Astrocyte of the cerebellum (primary cell): ENCODE results near the gene PAEP.
"Not testable (repeated sequence)": the region's sequence is repeated elsewhere in the genome, so short reads cannot be mapped to it uniquely, and the experiment has no call there.

Experiments
- DNase-seq: peaks from one replicate; pipeline ENCODE4 v3.0.0-alpha.2; 2011; ENCODE audit warnings: low read depth
- H3K4me3 ChIP-seq: 2 replicates; pipeline ENCODE4 v1.5.1; 2011; ENCODE audit warnings: mild to moderate bottlenecking, low read depth, low read length, moderate library complexity
- CTCF ChIP-seq: IDR thresholded peaks from 2 replicates; pipeline ENCODE4 v1.5.1; 2012; ENCODE audit warnings: low read length, low read depth, moderate library complexity, mild to moderate bottlenecking; ENCODE audit errors: missing control alignments
- in situ Hi-C: cut with HindIII; loops from 2 replicates; pipeline ENCODE4 v1.10.0; 2017; ENCODE audit warnings: low sequenced_read_pairs

PAEP gene

DNA sequence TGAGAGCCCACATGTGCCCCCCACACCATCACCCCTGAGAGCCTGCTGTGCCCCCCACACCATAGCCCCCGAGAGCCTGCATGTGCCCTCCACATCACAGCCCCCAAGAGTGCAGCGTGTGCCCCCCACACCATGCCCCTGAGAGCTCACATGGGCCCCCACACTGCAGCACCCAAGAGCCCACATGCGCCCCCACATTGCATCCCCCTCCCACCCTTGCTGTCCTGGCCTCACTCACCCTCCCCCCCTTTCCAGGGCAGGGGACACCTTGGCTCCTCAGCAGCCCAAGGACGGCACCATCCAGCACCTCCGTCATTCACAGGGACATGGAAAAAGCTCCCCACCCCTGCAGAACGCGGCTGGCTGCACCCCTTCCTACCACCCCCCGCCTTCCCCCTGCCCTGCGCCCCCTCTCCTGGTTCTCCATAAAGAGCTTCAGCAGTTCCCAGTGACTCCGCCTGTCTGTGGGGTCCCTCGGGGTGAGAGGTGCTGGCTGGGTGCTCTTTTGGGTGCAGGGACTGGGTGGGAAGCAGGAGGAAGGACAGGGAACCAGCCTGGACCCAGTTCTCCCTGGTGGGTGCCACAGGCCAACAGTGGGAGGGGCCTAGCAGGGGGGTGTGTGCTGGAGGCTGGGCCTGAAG is 35.3 kb upstream of the PAEP start:
- in situ Hi-C loops = no loop called here
- H3K4me3 ChIP-seq = no peak overlapping the region
- TF ChIP-seq CTCF = no peak
- DNase-seq = no peak

GRCh38 chr9:135526730-135527571 is 34.6 kb upstream of the PAEP start:
- no peak overlapping the region for H3K4me3 ChIP-seq
- no peak for TF ChIP-seq CTCF
- in situ Hi-C loops = no loop called here
- no peak for DNase-seq

DNA sequence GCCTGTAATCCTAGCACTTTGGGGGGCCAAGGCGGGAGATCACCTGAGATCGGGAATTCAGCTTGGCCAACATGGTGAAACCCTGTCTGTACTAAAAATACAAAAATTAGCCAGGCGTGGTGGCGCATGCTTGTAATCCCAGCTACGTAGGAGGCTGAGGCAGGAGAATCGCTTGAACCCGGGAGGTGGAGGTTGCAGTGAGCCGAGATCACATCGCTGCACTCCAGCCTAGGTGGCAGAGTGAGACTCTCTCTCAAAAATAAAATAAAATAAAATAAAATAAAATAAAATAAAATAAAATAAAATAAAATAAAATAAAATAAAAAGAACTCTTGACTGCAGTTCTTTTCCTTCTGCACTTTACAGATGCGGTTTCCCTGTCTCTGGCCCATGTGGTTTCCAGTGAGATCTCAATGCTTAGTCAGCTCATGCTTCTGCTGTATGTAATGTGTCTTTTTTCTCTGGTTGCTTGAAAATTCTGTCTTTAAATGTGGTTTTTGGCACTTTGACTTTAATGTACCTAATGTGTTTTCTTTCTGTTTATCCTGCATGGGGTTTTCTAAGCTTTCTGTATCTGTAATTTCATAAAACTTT is 32.6 kb upstream of the PAEP start:
- H3K4me3 ChIP-seq, in situ Hi-C loops, DNase-seq: not testable (repeated sequence)

DNA sequence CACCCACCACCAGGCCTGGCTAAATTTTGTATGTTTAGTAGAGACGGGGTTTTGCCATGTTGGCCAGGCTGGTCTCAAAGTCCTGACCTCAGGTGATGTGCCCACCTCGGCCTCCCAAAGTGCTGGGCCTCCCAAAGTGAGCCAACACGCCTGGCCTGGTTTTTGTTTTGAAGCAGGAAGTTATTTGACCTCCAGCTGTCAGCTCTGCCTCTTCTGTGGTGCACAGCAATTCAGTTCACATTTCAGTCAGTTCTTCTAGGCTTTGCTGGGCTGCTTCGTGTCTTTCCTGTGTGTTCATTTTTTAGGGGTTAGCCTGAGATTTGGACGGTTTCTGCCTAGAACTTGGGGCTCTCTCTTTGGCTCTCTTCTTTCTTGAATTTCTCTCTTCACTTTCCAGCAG is 31.4 kb upstream of the PAEP start:
- no peak overlapping the region for H3K4me3 ChIP-seq
- in situ Hi-C loops = no loop called here
- TF ChIP-seq CTCF = no peak

GRCh38 chr9:135531096-135531495 is 30.5 kb upstream of the PAEP start:
- no peak overlapping the region for H3K4me3 ChIP-seq
- TF ChIP-seq CTCF = no peak
- no peak for DNase-seq
- in situ Hi-C loops = no loop called here

More for the DNA sequence above, 31.4 kb upstream of the PAEP start:
- DNase-seq = no peak

GRCh38 chr9:135533113-135533512 is 28.4 kb upstream of the PAEP start:
- no peak for TF ChIP-seq CTCF
- no peak for DNase-seq
- no peak overlapping the region for H3K4me3 ChIP-seq
- in situ Hi-C loops = no loop called here

- DNase-seq = no peak
- H3K4me3 ChIP-seq = no peak overlapping the region
- no peak for TF ChIP-seq CTCF
- in situ Hi-C loops = no loop called here
Observed at GRCh38 chr9:135533674-135534073, 27.9 kb upstream of the PAEP start.

- H3K4me3 ChIP-seq, DNase-seq, in situ Hi-C loops: not testable (repeated sequence)
Observed at GRCh38 chr9:135534192-135534711, 27.3 kb upstream of the PAEP start.

DNA sequence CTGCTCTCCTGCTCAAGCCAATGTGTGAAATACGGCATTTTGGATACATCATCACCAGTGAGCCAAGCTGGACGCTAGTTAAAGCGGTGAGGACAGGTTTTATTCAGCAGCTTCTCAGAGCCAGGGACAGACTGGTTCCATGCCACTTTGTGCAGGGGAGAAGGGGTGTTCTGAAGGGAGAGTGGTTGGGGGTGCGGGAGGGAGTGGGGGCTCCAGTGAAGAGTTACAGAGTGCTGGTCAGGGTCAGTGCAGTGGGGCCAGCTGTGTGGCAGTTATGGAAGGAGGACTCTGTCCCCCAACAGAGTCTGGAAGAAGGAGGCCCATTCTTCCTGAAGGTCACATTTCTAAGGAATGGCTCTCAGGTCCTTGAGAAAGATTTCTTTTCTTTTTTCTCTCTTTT is 26.7 kb upstream of the PAEP start:
- DNase-seq, in situ Hi-C loops, H3K4me3 ChIP-seq: not testable (repeated sequence)

- H3K4me3 ChIP-seq, in situ Hi-C loops, DNase-seq: not testable (repeated sequence)
Observed at GRCh38 chr9:135535631-135536030, 25.9 kb upstream of the PAEP start.
